ENCODE measurements around the gene VPS26B. TPM values are rescaled to one million over a fixed set of nuclear protein-coding genes. Genes with fewer than 3 reads are reported as not detected.
"Not testable (repeated sequence)": the region's sequence is repeated elsewhere in the genome, so short reads cannot be mapped to it uniquely, and the experiment has no call there.

The VPS26B gene
- total and polyA plus RNA-seq, 2 donors from 2014 or later = 20.5 to 34.6 TPM

DNA sequence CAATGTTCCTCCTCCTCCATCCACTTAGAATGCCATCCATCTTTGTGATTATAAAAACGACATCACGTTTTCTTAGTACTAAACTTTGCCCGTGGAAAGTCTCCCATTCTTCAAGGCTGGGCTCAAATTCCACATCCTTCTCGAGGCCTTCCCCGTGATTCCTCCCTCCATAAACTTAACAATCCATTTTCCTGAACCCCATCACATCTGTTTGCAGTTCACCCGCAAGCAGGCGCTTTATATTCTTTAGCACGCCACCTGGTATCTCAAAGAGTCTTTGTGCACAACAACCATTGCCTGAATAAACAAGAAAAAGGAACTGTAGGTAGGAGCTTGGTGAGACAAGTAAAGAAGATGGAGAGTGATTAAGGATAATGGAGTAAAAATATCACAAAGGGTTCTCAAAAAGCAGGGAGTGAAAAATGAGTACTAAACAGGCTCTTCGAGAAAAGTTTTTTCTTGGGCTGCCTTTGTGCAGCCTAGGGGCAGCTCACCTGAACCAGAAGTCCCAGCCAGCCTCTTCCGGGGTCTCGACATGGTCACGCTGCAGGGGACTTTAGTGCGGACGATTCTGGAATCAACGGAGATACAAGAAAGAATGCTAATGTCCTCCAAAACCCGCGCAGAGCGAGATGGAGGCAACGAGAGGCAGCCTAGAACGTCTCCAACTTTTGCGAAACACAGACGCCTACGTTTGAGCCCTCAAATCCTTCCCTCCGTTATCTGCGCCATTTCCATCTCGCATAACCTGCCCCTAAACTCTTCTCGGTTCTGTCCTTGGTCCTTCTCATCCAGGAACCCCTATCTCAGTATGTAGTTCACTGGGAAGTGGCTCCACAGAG is 28.1 kb downstream of the VPS26B start:
- Histone ChIP-seq H3K27me3 (ENCODE audit: control insufficient read depth, insufficient read depth, low read length) (no peaks in the 10 kb centered on the region), H3K36me3 (ENCODE audit: control insufficient read depth in 2 of 3, insufficient read depth in 3 of 3, low read length in 3 of 3) (peaks cover 4 to 26% (median 9%) of the 10 kb centered on the region in 3 donors), H3K9ac (ENCODE audit: low read length in 3 of 3) (peak overlapping the region; percentile 74 to 98 (median 75)), H3K4me3 (ENCODE audit: low read length in 3 of 3) (peak overlapping the region; percentile 98 to 99 (median 99)), H3K27ac (ENCODE audit: low read depth in 2 of 2, low read length in 2 of 2) (peak overlapping the region; percentile 17 to 40), H3K4me1 (ENCODE audit: control insufficient read depth in 2 of 3, insufficient read depth in 2 of 3, low read depth in 1 of 3, low read length in 3 of 3) (peaks cover 3 to 10% (median 3%) of the 10 kb centered on the region in 3 donors), H3K9me3 (ENCODE audit: control insufficient read depth in 2 of 3, insufficient read depth in 1 of 3, low read length in 3 of 3) (no peaks in the 10 kb centered on the region)
- TF ChIP-seq, protein P1, sequence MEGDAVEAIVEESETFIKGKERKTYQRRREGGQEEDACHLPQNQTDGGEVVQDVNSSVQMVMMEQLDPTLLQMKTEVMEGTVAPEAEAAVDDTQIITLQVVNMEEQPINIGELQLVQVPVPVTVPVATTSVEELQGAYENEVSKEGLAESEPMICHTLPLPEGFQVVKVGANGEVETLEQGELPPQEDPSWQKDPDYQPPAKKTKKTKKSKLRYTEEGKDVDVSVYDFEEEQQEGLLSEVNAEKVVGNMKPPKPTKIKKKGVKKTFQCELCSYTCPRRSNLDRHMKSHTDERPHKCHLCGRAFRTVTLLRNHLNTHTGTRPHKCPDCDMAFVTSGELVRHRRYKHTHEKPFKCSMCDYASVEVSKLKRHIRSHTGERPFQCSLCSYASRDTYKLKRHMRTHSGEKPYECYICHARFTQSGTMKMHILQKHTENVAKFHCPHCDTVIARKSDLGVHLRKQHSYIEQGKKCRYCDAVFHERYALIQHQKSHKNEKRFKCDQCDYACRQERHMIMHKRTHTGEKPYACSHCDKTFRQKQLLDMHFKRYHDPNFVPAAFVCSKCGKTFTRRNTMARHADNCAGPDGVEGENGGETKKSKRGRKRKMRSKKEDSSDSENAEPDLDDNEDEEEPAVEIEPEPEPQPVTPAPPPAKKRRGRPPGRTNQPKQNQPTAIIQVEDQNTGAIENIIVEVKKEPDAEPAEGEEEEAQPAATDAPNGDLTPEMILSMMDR (IDR thresholded peaks at IDR 0.05; ENCODE audit: borderline replicate concordance, extremely low read depth, insufficient read depth) = no peak
- intact Hi-C loops (cut with DNase I) = no loop called here
- DNase-seq = peak in 1 of 5 donors; percentile 55
- no peak for FAIRE-seq

DNA sequence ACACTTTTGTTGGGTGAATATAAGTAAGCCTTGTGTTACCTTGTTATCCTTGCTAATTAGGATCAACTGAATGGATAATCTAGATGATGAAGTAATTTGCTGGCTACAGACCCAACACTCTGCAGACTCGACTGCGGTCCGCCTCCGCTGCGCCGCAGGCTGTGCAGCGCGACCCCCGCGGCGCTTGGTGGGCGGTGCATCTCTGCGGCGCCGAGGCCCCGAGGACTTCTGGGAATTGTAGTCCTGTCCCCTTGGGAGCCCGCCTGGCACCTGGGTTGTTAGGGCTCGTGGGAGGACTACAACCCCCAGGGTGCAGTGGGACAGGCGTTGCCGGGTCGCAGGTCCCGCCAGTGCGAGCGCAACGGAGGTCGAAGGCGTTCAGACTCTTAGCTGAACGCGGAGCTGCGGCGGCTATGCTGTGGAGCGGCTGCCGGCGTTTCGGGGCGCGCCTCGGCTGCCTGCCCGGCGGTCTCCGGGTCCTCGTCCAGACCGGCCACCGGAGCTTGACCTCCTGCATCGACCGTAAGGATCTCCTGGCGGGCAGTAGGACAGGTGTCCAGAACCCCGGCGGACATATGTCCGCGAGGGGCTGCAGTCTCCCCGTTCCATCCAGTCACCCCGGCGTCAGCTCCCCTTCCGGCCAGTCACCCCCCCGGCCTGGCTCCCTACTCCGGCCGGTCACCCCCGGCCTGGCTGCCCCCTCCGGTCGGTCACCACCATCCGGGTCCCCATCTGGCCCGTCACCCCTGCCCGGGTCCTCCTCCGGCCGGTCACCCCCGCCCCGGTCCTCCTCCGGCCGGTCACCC is 28.9 kb downstream of the VPS26B start, which contains the start of the genes ACAD8 and THYN1:
ACAD8 (plus strand) TSS at position 381 of the 806 bp plus-strand sequence; CDS start at position 414, 33 bp downstream.
THYN1 (minus strand) TSS at position 165 of the 806 bp plus-strand sequence. CDS start 470 bp downstream, outside the sequence.
- Histone ChIP-seq H3K27me3 (ENCODE audit: control insufficient read depth, insufficient read depth, low read length) (no peaks in the 10 kb centered on the region), H3K9ac (ENCODE audit: low read length in 3 of 3) (peak within 1 kb of the TSS; percentile 74 to 98 (median 75)), H3K36me3 (ENCODE audit: control insufficient read depth in 2 of 3, insufficient read depth in 3 of 3, low read length in 3 of 3) (peaks cover 2 to 31% (median 10%) of the 10 kb centered on the region in 3 donors), H3K4me3 (ENCODE audit: low read length in 3 of 3) (peak within 1 kb of the TSS; percentile 98 to 99 (median 99)), H3K27ac (ENCODE audit: low read depth in 2 of 2, low read length in 2 of 2) (peak within 1 kb of the TSS; percentile 17 to 40), H3K9me3 (ENCODE audit: control insufficient read depth in 2 of 3, insufficient read depth in 1 of 3, low read length in 3 of 3) (no peaks in the 10 kb centered on the region), H3K4me1 (ENCODE audit: control insufficient read depth in 2 of 3, insufficient read depth in 2 of 3, low read depth in 1 of 3, low read length in 3 of 3) (peaks cover 3 to 10% (median 3%) of the 10 kb centered on the region in 3 donors)
- DNase-seq = peak; percentile 97 to 99 (median 98)
- TF ChIP-seq, protein P1 (IDR thresholded peaks at IDR 0.05; ENCODE audit: borderline replicate concordance, extremely low read depth, insufficient read depth) = no peak
- intact Hi-C loops (cut with DNase I) = no loop called here
- FAIRE-seq = no peak

DNA sequence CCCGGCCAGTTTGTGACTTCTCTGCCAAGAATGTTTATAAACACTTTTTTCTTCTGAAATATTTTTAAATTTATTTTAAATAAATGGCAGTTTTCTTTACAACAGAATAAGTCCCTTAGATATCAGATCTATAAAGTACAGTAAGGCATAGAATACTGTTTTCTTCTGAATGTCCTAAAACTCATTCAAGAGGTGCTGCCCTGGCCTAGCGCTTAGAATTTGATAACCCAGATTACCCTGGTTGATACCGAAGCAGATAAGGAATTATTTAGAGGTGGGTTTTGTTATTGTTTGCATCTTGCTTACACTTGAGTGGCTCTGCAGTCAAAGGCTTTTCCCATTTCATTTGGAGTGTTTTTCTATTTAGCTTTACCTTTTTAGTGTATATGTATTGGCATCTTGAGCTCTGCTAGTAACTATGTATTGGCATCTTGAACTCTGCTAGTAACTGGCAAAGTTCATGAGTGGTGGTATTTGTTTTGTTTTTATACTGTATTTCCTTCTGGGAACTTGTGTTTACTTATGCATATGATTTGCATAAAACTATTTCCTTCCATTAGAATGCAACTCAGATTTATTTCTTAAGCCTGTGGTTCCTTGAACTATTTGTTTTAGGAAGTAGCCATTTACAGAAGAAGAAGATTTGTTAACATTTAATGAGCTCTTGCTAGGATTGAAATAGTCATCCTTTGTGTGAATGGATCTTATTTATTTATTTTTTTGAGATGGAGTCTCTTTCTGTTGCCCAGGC is 30.1 kb downstream of the VPS26B start:
- Histone ChIP-seq H3K4me3 (ENCODE audit: low read length in 3 of 3) (peak overlapping the region in 2 of 3 donors; percentile 65 to 98), H3K27ac (ENCODE audit: low read depth in 2 of 2, low read length in 2 of 2) (no peak overlapping the region), H3K27me3 (ENCODE audit: control insufficient read depth, insufficient read depth, low read length) (no peaks in the 10 kb centered on the region), H3K9me3 (ENCODE audit: control insufficient read depth in 2 of 3, insufficient read depth in 1 of 3, low read length in 3 of 3) (no peaks in the 10 kb centered on the region), H3K36me3 (ENCODE audit: control insufficient read depth in 2 of 3, insufficient read depth in 3 of 3, low read length in 3 of 3) (peaks cover 0 to 33% (median 20%) of the 10 kb centered on the region in 3 donors), H3K4me1 (ENCODE audit: control insufficient read depth in 2 of 3, insufficient read depth in 2 of 3, low read depth in 1 of 3, low read length in 3 of 3) (peaks cover 3 to 10% (median 3%) of the 10 kb centered on the region in 3 donors), H3K9ac (ENCODE audit: low read length in 3 of 3) (no peak overlapping the region)
- intact Hi-C loops (cut with DNase I) = no loop called here
- TF ChIP-seq, protein P1 (IDR thresholded peaks at IDR 0.05; ENCODE audit: borderline replicate concordance, extremely low read depth, insufficient read depth) = no peak
- DNase-seq (no peak), FAIRE-seq (no peak)

DNA sequence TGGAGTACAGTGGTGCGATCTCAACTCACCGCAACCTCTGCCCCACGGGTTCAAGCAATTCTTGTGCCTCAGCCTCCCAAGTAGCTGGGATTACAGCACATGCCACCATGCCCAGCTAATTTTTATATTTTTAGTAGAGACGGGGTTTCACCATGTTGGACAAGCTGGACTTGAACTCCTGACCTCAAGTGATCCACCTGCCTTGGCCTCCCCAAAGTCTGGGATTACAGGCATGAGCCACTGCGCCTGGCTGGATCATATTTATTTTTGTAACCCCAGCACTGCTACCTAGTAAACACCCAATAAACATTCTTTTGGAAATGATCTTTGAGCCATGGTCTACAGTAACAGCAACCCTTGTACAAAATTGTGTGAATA is 30.7 kb downstream of the VPS26B start:
- H3K9me3 ChIP-seq (ENCODE audit: control insufficient read depth in 2 of 3, insufficient read depth in 1 of 3, low read length in 3 of 3); FAIRE-seq; H3K4me3 ChIP-seq (ENCODE audit: low read length in 3 of 3); H3K9ac ChIP-seq (ENCODE audit: low read length in 3 of 3); DNase-seq; intact Hi-C loops (cut with DNase I); H3K27ac ChIP-seq (ENCODE audit: low read depth in 2 of 2, low read length in 2 of 2); H3K27me3 ChIP-seq (ENCODE audit: control insufficient read depth, insufficient read depth, low read length): not testable (repeated sequence)
- Histone ChIP-seq H3K4me1 (ENCODE audit: control insufficient read depth in 2 of 3, insufficient read depth in 2 of 3, low read depth in 1 of 3, low read length in 3 of 3) (peaks cover 3 to 10% (median 3%) of the 10 kb centered on the region in 3 donors), H3K36me3 (ENCODE audit: control insufficient read depth in 2 of 3, insufficient read depth in 3 of 3, low read length in 3 of 3) (peaks cover 0 to 33% (median 18%) of the 10 kb centered on the region in 3 donors)
